IPS DF 4.7 (cell line): ENCODE data around the gene RUNX2.

Experiments
- DNase-seq: peaks from one replicate; pipeline ENCODE4 v3.0.0-alpha.2; 2013; ENCODE audit warnings: low spot score; ENCODE audit errors: extremely low read depth

Gene RUNX2

DNA sequence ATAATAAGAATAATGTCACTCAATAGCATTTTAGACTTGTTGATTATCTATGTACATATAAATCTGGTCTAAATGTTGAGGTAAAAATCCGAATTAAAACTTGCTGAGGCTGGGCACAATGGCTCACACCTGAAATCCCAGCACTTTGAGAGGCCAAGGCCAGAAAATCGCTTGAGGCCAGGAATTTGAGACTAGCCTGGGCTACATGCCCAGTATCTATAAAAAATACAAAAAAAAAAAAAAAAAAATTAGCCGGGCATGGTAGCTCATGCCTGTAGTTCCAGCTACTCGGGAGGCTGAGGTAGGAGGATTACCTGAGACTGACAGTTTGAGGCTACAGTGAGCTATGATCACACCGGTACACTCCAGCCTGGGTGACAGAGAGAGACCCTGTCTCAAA lies 83.8 kb downstream of the RUNX2 start:
- DNase-seq = no peak

DNA sequence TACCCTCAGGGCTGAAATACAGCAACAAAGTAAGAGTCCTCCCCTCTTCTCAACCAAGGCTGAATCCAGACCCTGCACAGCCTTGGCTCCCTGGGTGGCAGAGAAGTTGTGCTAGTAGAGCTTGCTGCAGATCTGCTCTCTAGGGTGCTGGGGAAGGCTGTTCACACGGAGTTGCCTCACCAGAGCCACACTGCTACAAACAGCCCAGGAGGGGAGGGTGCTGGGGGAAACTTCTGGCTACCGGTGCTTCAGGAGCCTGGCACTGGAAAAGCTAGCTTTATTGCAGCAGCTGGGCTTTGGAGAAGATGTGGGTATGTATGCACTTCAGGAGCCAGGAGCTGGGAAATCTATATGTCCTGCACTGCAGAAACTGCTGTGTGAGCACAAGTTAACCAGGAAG lies 87.2 kb downstream of the RUNX2 start:
- DNase-seq = no peak

DNA sequence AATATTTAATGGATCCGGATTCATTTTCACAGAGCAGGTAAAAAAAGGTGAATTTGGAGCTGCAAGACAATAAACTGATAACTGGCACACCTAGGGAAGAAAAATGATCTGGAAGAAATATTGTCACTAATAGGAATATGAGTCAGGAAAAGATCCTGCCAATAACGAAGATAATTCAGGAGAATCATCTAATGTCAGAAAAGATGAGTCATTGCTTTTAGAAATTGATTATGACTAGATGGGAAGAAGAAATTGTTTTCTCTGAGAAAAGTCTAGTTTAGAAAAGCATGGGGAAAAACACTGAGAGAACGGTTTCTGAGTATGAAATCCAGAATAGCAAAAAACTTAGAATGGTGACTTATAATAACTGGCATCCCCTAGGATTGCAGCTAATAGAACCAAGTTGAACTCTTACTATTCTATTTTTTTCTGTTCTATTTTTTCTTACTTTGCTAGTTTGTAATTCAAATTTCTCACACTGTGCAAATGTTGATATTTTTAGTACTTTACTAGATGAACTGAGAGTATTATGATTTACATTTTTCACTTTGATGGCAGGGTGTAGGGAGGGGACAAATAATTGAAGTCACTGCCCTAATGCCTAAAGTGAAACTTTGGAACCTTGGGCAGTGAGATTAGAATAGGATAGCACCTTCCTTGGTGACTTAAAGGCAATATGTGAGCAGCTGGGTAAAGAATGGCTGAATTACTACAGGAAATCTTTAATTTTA lies 87.8 kb downstream of the RUNX2 start:
- DNase-seq = no peak

DNA sequence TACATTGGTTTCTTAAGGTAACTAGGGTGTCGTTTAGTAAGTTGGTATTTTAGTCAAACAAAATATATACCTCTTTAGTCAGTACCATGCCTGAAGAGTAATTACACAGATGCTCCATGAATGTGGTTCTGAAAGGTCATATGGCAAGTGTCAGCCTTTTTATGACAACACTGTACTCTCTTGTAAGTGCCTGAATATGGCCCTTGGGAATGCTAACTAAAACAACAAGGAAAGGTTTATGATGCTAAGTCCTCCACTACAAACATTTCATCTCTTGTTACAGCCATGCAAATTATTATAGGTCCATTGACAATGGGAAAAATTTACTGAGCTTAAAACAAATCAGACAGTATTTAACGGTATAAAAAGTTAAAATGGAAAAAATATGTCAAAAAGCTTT lies 88.6 kb downstream of the RUNX2 start:
- DNase-seq = no peak

DNA sequence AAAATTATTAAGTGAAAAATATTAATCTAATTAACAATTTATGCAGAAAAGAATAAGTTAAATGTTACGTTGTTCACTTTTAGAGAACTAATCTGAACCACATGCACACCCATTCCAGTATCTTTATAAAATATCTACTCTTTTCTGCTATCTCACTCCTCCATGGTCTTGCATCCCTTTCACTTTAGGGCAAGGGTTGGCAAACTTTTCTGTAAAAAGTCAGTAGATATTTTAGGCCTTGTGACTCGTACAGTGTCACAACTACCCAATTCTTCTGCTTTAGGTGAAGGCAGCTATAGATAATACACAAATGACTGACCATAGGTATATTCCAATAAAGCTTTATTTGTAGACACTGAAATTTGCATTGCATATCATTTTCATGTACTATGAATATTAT lies 89.3 kb downstream of the RUNX2 start:
- no peak for DNase-seq

DNA sequence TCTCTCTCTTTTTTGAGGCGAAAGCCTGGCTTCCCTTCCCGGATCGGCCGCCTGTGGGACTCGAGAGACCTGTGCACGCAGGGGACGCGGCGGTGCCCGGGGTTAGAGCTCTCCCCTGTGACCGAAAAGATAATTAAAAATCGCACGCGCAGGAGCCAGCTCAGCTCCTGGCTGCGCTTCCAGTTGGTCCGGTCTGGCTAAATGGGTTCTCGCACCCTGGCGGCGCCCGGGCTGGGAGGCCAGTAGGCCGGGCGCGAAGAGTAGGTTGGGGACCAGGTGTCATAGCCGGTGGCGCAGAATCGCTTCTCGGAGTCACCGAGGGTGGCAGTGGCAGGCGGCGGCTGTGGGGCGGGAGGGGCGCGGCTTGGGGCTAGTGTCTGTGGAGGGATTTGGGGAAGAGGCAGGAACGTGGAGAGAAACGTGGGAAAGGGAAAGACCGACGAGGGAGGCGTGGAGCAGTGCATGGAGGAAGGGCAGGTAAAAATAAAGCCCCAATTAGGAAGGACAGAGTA lies 91.5 kb downstream of the RUNX2 start:
- DNase-seq = no peak

DNA sequence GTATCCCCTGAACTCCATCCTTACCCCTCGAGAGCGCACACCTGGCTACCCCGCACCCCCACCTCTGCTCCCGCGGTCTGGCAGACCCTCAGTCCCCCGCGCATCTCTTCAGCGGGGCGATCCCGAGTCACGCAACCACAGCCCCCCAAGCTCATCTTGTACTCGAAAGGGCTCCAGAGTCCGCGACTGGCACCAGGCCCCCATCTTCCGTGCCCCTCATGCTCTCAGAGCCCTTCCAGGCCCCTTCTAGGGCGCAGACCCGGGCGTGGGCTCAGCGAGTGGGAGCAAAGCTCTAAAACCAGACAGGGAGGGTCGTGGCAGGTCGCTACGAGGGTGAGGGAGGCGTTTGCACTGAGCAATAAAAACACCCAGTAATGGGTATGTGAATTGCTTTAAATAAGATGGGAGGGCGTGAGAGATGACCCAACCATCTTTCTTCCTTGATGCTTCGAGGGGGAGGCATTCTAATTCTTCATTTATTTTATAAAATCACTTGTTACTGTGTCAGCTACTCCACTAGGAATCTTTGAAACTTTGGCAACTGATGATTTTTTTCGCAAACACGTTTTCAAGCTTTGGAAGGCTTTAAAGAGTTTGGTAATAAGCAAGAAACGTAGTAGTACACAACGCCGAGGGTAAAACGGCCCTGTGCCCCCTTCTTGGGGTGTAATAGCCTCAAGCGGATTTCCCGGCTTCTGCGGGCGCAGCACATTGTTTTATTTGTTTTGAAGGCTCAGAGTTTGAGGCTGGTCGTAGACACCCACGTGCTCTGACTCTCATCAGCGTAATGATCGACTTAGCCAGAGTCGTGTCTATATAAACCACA lies 92.2 kb downstream of the RUNX2 start:
- DNase-seq = no peak

DNA sequence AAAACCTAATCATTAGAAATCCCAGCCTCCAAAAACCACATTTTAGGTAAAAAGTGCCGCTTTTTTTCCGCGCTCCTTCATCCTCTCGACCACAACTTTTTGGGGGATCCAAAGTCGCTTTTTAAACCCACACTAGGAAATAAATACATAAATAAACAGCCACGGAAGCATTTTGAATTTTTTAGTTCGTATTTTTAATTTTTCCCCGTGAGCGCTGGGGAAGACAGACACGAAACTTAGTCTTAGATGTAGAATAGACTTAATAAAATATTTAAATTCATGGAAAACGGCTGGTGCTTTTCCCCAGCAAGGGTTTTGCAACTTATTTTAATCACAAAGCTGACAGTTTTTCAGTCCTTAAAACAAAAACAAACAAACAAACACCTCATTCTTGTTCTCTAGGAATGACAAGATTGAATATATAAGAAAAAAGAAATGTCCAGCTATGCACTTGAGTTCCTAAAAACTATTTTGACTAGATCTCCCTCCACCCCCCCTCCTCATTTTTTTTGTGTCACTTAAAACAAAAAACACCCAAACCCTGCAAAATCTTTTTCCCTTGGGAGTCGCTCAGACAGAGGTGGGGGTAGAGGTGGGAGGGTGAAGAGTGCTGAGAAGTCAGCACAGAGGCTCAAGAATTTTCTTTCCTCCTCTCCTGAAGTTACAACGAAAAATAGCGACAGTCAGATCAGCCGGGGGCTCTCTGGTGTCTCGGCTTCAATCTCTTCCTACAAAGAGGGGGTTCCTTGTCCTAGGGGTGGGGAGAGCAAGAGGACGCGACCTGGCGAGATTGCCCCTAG lies 93.0 kb downstream of the RUNX2 start:
- no peak for DNase-seq

DNA sequence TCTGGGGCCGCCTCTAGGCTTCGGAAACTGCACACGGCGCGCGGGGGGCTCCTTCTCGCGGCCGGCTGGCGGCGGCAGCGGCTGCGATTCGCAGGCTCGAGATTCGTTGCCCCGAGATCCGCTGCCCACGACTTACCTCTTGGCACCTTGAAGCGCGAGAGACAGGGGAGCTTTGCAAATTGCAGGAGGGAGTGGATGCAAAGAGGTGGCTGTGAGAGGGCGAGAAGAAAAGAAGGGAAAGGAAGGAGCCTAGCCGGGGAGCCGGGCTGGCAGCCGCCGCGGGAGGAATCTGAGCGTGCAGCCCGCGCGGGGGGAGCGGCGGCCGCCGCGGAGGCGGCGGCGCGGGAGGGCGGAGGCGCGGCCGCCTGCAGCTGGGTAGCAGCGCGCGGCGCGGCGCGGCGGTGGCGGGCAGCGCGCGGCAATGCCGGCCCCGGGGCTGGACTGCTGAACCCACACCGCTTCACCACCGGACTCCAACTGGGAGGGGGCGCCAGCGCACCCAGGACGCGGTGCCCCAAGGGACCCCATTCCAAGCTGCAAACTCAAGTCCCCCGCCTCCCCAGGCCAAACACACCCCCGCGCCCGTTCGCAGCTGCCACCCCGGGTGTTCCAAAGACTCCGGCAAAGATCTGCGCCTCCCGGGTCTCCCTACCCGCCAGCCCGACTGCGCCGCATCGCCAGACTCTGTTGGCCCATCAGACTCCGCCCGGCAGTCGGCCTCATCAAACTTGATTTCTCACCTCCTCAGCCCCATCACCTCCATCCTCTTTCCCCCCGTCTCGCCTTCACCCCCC lies 93.8 kb downstream of the RUNX2 start:
- DNase-seq = no peak

DNA sequence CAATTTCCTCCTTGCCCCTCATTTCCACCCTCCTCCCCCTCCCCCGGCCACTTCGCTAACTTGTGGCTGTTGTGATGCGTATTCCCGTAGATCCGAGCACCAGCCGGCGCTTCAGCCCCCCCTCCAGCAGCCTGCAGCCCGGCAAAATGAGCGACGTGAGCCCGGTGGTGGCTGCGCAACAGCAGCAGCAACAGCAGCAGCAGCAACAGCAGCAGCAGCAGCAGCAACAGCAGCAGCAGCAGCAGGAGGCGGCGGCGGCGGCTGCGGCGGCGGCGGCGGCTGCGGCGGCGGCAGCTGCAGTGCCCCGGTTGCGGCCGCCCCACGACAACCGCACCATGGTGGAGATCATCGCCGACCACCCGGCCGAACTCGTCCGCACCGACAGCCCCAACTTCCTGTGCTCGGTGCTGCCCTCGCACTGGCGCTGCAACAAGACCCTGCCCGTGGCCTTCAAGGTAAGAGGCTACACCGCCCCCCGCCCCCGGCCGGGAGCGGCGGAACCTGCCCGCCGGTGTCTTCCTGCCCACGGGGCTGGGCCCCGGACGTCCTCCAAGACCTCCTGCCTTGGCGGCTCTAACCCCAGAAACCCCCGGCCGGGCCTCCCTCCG lies 94.5 kb downstream of the RUNX2 start:
- no peak for DNase-seq

DNA sequence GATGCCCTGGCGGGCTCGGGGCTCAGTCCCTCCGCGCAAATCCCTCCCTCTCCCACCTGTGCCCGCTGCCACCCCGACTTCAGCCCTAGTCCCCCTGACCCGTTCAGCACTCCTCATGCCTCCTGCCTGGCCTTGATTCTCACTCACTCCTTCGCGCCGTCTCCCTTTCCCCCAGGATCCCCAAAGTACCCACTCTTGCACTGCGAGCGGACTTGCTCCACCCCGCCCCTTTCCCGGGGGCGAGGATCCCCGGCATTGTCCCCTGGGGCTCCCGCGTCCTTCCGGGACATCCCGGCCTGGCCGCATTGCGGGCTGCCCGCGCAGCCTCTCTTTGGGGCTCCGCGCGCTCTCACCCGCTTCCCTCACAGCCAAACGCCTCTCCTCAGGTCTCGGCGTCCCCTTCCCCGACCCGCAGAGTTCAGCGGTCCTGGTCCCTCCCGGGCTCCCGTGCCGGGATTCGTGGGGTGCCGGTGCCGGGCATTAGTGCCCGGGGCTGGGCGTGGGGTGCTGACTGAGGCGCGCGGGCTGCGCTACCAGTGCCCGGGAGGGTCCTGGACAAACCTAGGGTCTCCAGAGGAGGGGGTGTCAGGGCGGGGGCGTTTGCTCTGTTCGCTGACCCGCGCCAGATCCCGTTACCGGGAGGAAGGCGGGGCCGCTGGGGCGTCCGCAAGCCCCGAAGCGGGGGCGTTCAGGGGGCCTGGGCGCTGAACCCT lies 95.1 kb downstream of the RUNX2 start:
- DNase-seq = no peak

DNA sequence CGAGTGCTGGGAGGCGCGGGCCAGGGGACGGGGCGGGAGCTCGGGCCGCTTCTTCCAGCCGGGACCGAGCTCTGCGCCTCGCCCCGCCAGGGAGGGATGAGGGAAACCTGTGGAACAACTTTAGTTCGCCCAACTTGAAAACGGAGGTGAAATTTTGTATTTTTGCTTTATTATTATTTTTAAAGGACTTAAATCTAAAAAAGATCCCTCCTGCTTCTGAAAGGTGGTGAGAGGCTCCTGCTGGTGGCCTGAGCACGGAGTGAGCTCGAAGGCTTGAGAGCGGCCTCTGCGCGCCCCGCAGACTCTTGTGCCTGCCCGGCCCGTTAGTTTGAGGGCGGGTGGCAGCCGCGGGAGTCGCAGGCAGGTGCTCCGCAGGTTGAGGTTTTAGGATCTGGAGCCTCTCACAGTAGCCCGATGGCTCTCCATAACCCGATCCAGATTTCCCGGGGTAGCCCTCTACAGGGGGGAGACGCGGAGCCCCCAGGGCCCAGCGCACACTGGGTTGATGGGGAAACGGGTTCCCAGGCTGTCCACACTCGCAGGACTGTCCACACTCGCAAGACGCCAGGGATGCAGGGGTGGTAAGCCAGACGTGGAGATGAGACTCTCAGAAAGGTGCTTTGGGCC lies 95.8 kb downstream of the RUNX2 start:
- no peak for DNase-seq

DNA sequence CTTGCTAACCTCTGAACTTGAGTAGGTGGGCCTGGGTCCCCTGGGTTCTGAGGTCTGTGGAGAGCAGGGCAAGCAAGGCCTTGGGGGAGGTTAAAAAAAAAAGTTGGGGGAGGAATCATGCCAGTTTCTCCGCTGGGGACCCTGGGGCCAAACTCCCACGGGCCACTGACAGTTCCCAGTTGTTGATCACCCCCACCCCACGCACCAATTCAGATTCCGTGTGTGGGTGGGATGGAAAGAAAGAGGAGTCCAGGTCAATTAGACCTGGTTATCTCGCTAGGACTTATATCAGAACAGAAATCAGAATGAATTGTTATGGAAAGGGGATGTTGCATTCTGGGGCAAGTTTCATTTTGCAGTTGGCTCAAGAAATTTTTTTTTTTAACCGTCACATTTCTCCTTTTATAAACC lies 96.3 kb downstream of the RUNX2 start:
- no peak for DNase-seq

DNA sequence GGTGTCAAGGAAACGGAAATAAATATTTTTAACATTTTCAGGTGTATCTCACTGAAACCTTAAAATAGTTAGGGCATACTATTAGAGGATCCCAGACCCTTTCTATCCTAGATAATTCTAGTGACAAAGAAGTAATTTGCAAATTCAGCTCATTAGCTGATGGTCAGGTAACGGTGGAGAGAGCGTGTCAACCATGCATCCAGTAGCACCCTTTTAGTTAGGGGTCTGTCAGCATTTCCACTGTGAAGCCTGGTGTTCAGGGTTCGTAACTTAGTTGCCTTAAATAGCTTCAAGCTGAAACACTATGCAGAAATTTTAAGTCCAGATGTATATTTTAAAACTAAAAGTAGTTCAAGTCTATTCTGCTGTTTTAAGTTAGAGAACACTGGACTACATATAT lies 98.1 kb downstream of the RUNX2 start:
- no peak for DNase-seq

DNA sequence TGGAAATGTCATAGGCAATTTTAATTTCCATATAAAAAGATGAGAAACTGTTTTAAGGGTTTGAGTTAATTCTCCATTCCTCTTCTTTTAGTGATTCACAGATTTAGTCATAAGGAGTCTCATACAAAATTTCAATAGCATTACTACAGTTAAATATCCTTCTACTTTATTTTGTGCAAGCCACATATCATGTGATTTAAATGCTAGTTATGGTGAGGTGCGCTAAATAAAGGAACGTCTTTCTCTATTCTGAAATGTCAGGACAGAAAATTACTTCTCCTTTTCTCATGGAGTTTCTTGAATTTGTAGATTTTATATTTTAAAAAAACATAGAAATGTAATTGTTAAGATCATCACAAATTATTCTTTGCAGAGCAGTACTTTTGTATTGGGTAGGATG lies 99.6 kb downstream of the RUNX2 start:
- no peak for DNase-seq

DNA sequence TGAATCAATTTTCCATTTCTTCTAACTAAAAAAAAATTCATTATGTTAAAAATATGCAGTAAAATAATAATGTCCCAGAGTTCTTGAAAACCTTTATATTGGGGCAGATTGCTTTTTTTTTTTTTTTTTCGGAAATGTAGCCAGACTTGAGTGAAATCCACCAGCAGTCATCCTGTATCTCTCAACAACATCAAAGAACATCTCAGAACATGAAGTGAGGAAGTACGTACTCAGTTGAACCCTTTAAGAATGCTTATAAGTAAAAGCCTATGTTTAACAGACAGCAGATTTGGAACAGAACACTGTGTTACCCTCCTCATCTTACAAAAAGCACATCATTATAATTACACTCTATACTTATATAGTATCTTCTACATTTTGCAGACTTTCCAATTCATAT lies 100.6 kb downstream of the RUNX2 start:
- no peak for DNase-seq

DNA sequence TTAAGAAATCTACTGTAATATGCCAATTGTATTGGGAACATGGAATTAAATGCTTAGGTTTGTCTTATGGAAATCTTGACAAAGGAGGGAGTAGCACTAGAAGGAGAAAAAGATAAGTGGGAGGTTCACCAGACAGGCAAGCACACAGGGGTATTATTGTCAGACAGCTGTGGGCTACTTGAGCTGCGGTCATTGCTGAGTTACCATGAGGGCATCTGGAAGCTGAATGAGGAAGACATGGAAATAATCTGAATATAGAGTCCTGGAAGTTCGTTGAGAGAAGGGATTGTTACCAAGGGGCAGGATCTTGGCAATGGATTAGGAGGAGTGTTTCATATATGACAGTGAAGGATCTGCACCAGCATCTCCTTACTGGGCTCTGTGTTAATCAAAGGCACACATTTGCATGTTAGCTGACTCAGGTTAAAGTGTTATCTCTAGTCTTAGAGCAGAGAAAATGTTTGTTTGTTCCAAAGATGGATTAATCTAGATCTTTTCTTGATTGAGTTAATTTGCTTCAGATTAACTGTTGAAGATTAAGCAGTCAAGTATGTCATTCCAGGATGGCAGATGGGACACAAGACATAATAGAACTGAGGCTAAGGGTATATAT lies 102.6 kb downstream of the RUNX2 start:
- no peak for DNase-seq

DNA sequence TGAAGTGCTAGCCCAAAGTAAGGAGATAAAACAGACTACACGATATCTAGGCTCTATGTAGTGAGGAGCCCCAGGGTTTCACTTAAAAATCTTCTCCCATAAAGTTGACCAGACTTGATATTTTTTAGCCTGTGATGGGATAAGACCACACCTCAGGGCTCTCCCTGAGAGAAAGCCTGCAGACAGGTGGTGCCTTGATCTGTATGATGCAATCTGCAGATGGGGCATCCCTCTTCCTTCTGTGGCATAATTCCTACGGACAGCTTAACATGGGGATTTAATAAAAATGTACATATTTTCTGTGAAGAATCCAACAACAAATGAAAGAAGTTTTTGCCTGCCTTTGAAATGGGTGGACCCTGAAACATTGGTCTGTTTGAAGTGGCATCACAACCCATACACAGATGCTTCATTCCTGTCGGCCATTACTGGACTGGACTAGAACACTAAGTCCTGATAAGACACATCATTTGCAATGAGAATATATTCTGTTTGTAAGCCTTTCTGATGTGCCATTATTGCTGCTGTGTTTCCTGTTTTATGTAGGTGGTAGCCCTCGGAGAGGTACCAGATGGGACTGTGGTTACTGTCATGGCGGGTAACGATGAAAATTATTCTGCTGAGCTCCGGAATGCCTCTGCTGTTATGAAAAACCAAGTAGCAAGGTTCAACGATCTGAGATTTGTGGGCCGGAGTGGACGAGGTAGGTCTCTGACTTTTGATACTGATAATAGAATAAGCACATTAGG lies 103.4 kb downstream of the RUNX2 start:
- no peak for DNase-seq
